GM18517 (cell line): ENCODE results near the gene OPN4.
"Not testable (repeated sequence)": the region's sequence is repeated elsewhere in the genome, so short reads cannot be mapped to it uniquely, and the experiment has no call there.

Source experiments
- ATAC-seq: cut with Tn5 transposase; IDR thresholded peaks from one replicate; pipeline ENCODE4 v1.9.1; 2021; ENCODE audit warnings: mild to moderate bottlenecking, moderate library complexity; ENCODE audit not compliant: unreplicated experiment

The OPN4 gene, protein sequence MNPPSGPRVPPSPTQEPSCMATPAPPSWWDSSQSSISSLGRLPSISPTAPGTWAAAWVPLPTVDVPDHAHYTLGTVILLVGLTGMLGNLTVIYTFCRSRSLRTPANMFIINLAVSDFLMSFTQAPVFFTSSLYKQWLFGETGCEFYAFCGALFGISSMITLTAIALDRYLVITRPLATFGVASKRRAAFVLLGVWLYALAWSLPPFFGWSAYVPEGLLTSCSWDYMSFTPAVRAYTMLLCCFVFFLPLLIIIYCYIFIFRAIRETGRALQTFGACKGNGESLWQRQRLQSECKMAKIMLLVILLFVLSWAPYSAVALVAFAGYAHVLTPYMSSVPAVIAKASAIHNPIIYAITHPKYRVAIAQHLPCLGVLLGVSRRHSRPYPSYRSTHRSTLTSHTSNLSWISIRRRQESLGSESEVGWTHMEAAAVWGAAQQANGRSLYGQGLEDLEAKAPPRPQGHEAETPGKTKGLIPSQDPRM

DNA sequence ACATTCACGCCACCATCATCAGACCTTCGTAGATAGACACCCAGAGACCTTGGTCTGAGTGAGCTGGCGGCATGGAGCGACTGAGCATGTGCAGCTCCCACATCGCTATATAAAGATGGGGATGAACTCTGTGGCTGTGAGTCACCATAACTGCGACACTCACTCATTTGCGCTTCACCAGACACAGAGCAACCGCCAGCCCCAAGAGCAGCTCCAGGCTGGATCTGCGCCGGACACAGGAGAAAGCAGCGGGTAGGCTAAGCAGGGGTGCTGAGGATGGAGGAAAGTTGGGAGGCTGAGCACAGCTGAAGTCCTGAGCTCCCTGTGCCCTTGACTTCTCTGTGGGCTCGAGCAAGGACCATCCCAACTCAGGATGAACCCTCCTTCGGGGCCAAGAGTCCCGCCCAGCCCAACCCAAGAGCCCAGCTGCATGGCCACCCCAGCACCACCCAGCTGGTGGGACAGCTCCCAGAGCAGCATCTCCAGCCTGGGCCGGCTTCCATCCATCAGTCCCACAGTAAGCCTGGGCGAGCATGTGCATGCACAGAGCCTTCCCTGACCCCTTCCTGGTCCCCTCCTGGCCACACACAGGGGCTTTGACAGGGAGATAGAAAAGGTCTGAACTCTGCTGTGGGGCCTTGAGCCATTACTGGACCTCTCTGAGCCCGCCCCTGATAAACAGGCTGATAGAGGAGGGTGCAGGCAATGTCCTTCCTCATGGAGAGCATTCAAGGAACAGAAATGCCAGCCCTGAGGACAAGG, at the start of gene OPN4:
Gene OPN4 (plus strand): TSS at position 137 of the 762 bp plus-strand sequence. CDS start 237 bp downstream, at position 374.
- ATAC-seq: no peak

DNA sequence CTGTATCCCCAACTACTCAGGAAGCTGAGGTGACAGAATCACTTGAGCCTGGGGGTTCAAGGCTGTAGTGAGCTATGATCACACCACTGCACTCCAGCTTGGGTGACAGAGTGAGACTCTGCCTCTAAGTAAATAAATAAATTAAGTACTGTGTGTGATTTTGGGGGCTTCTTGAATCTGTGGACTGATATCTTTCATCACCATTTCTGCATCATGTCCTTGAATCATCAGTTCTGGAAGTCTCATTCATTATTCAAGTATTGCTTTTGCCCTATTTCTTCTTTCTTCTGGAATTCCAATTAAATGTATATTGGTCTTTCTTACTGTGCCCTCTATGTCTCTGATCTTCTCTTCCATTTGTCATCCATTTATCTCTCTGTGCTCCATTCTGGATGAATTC, 46.7 kb upstream of the OPN4 start:
- no peak for ATAC-seq

DNA sequence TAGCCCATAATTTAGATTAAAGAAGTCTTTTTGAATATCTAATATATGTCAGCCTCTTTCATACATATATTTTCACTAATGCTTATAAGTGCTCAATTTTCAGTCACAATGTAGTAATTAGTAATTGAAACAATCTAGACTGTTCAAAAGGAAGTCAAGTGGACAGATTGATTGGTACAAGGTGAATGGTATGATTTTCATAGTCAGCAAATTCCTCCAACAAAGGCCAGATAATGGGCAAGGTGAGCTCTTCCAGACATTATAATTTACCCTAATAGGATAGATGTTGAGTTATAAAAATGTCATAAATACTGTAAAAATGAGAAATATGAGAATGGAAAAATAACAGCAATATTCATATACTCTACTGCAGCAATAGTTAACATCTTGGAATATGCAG, 44.4 kb upstream of the OPN4 start:
- no peak for ATAC-seq

DNA sequence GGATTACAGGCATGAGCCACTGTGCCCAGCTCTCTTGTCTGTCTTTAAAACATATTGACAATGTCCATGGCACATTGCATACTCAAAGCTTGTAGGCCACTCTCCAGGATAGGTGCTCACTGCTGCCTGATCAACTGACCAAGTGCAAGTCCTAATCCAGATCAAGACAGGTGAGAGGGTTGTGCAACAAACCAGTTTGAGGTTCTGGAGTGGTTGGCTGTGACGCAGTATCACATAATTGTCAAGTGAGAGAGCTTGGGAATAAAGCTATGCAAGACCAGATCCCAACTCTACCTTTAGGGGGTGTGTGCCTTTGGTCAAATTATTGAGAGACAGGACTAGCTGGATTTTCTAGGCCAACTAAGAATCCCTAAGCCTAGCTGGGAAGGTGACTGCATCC, 43.0 kb upstream of the OPN4 start:
- no peak for ATAC-seq

DNA sequence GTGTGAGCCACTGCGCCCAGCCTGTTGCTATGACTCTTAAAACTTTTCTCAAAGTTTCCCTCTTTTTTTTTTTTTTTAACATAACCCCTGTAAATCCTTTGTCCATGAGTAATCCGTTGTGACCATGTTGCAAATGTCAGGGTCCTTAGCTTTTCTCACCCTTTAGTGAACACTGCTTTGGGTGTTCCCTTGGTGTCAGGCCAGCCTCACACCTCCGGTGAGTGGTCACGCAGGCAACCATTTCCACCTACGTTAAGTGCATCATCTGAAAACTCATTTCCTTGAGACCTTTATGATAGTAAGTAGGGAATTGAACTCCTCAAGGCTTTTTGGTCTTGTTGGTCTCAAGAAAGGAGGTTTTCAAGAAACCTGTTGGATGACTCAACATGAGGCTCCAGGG, 41.3 kb upstream of the OPN4 start:
- ATAC-seq: no peak

DNA sequence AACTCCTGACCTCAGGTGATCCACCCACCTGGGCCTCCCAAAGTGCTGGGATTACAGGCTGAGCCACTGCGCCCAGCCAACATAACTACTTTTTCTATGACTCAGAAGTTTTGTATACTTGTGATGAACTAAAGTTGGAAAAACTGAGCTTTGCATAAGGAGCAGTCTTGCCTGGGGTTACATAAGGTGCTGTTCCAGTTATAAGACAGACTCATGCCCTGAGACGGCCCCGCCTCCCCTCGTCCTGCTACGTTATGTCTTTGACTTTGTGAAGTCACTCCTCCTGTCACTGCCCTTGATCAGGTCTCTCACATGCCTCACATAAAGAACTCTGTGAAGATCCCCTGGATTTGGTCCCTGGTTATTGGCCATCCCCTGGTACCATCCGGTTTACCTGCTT, 40.4 kb upstream of the OPN4 start:
- ATAC-seq: no peak

DNA sequence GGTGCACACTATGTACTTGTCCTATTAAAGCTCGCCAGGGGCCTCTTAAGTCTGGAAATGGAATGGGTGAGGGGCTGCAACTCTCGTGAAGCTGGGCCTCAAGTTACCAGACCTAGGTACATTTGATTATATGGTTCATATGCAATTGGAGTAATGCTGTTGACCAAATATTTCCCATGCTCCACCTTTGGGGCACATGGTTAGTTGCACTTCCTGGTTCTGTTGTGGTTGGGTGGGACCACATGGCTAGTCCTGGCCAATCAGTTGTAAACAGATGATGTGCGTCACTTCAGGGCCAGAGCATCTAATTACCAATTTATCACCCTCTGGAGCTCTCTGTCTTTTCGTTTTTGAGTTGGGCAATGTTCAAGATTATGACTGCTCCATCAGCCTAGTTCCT, 39.5 kb upstream of the OPN4 start:
- ATAC-seq: no peak

DNA sequence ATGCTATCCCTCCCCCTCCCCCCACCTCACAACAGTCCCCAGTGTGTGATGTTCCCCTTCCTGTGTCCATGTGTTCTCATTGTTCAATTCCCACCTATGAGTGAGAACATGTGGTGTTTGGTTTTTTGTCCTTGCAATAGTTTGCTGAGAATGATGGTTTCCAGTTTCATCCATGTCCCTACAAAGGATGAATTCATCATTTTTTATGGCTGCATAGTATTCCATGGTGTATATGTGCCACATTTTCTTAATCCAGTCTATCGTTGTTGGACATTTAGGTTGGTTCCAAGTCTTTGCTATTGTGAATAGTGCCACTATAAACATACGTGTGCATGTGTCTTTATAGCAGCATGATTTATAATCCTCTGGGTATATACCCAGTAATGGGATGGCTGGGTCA, 37.1 kb upstream of the OPN4 start:
- ATAC-seq: not testable (repeated sequence)

DNA sequence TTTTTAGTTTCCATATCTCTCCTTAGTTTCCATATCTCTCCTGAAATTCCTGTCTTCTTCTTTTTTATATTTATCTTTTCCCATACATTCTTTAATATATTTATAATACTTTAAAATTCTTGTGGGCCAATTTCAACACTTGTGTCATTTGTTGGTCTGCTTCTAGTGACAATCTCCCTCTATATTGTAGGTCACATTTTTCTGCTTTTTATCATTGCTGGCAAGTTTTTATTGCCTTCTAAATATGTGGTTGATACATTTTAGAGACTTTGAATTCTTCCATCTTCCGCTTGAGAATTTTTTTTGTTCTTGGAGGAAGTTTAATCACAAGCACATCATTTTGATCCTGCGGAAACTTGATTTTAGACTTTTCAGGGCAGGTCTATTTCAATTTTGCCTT, 26.0 kb upstream of the OPN4 start:
- ATAC-seq: no peak

DNA sequence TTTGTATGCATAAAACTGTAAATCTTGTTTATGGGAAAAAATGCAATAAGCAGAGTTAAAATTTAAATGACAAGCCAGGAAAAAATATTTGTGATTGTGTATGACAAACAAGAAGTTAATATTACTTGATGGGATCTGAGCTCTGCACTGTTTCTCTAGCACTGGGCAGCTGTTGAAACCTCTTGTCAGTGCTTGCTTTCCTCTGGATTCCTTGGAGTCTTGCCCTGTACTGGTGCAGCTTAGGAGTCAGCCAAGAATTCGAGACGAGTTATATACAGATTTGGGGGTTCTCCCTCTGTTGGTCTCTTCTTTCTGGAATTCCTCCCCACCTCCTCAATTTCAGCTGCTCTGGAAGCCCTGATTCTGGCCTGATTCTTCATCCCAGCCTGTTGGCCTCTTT, 24.3 kb upstream of the OPN4 start:
- no peak for ATAC-seq

DNA sequence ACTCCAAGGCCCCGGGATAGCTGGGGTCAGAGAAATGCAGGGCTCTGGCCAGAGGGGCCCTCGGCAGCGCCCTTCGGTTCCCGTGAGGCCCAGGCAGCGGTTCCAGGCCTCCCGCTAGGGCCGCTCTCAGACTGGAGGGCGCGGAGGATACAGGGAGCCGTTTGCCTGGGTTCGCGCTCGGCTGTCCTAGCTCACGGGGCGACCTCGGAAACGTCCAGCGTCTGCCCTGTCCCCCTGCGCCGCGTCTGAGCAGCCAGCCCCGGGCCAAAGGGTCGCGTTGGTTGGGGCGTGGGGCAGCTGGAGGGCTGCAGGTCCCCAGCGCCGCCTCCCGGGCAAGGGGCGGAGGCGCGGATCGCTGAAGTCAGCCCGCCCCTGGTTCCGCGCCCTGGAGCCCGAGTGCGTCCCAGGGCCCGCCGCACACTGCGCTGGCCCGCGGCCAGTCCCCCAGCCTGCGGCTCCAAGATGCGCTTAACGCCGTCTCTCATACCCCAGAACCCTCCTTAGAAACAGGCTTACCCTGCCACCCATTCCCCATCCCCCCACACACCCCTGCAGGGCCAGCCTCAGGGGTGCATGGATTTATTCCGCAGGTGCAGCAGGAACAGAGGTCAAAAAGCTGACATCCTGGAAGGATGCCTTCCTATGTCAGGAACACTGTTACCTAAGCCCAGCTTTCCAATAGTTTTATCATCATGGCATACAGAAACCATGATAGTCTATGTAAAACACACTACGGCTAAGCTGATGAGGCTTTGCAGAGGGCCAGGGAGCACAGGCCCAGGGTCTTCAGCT, 22.1 kb upstream of the OPN4 start:
- ATAC-seq: no peak

DNA sequence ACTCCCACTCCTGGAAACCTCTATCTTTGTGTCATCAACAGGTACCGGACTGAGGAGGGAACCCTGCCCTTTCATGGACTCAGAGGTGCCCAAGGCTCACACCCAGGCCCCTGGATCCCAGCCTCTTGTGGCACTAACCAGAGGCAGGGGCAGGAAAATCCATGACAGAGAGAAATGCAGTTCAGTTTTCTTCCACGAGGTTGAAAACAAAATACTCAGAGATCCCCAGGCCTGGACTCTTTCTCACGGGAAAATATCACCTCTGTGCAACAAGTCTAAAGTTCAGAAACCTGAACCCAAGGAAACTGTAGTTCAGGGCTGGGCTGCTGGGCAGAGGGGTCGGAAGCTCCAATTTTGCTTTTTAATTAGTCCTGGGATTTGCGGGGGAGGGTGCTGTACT, 21.4 kb upstream of the OPN4 start:
- ATAC-seq: no peak

DNA sequence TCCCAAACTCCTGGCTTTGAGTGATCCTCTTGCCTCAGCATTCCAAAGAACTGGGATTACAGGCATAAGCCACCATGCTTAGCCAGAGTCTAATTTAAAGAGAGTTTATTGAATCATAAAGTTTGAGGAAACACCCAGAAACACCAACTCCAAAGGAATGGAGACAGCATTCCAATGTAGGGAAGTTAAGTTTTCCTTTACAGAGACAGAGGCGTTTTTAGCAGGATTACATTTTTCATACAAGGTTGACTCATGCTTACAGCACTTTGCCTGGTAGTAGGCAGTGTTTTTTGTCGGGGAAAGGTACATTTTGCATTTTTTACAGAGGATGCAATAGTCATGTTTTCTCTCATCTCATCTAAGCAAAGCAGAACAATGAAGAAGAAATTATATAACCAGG, 18.9 kb upstream of the OPN4 start:
- ATAC-seq: no peak

DNA sequence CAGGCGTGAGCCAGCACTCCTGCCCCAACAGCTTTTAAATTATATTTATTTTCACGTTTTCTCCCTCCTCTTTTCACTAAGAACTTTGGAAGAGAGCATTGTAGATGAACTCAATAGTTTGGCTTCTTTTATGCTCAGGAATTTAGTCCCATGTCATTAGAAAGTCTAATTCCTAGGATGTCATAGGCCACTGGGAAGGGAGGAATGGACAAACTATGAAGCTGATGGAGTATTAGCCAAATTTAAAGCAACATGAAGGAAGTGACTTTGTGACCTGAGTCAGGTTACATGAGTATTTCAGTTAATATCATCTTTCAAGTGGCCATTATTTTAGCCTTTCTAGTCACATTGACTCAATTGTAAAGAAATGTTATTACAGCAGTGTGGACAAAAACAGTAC, 18.0 kb upstream of the OPN4 start:
- no peak for ATAC-seq

DNA sequence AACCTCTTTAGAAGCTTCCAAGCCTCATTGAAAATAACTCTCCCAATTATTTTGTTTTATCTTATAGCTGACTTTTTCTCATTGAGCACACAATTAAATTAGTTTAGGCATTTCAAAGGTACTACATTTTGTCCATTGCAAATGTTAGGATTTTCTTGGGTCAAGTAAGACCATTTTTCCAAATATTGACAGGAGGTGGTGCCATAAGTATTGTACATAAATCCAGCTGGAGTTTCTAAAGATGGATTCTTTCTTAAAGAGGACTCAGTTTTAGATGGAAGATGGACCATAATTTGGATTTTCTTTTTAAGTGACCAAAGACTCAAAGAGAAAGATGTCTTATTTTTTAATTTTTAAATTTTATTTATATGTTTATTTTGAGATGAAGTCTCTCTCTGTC, 12.3 kb upstream of the OPN4 start:
- no peak for ATAC-seq

DNA sequence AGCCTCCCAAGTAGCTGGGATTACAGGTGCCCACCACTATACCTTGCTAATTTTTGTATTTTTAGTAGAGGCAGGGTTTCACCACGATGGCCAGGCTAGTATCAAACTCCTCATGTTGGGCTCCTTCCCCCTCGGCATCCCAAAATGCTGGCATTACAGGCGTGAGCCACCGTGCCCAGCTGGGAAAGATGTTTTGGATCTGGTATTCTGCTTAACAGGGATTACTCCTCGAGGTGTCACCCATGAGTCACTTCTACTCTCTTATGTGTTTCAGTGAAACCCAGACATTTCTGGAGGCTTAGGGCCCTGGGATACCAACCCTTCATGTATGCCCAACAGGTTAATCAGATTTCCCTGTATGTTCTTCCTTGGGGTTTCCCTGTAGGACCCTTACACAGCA, 11.8 kb upstream of the OPN4 start:
- ATAC-seq: no peak

DNA sequence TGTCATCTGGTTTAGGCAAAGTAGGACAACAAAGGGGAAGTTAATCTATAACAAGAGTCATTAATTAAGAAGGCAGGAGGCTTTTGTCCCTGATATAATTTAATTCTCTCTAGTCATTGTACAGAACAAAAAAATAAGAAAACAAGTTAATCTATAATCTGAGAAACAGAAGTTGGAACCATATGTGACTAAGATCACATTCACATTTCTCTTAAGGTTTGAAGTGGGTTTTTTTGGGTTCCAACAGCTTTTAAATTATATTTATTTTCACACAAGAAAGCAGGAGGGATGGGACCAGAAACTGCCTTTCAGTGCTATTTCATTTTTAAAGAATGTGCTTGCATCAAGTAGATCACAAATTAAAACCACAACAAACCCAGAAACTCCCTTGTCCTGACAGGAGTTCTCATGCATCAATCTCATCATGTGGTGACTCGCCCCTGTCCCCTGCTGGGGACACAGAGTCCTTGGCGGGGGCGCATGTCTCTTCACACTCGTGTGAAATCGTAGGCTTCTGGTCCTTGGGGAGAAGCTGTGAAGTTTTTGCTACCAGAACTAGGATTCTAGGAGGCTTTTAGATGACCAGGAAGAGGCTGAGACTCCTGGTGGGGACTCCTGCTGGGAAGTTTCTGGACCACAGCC, 10.1 kb upstream of the OPN4 start:
- ATAC-seq: no peak

DNA sequence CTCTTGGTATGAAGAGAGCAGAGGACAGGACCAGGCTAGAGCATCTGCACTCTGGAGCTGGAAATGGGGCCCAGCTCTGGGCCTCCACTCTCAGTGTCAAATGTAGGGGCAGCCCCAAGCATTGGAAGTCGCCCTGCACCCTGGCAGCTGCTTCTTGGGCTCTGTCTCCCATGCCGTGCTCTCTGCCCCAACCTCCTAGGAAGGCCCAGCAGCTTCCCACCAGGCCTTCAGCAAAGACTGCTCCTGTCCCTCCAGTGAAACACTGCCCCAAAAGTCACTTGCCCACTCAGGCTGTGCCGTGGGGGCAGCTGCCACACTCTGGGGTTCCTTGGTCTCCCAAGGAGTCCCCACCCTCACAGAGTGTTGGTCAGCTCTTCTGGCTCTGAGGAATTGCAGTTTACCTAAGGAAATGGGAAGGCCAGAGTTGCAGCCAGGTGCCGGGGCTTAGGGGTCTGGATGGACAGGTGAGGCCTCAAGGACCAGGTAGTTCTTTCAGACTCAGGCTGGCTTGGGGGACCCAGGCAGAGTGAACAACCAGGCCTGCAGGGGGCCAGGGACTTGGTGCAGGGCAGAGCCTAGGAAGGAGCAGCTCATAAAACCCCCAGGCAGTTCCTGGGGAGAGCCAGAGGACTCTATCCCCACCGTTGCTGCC, 9.4 kb upstream of the OPN4 start:
- ATAC-seq: no peak

DNA sequence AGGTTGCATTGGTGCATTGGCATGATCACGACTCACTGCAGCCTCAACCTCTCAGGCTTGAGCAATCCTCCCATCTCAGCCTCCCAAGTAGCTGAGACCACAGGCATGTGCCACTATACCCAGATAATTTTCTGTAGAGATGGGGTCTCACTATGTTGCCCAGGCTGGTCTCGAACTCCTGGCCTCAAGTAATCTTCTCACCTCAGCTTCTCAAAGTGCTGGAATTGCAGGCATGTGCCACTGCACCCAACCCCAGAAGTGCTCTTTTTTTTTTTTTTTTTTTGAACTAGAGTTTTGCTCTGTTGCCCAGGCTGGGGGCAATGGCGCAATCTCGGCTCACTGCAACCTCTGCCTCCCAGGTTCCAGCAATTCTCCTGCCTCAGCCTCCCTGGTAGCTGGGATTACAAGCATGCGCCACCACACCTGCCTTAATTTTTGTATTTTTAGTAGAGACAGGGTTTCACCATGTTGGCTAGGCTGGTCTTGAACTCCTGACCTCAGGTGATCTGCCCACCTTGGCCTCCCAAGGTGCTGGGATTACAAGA, 8.7 kb upstream of the OPN4 start:
- ATAC-seq: not testable (repeated sequence)

DNA sequence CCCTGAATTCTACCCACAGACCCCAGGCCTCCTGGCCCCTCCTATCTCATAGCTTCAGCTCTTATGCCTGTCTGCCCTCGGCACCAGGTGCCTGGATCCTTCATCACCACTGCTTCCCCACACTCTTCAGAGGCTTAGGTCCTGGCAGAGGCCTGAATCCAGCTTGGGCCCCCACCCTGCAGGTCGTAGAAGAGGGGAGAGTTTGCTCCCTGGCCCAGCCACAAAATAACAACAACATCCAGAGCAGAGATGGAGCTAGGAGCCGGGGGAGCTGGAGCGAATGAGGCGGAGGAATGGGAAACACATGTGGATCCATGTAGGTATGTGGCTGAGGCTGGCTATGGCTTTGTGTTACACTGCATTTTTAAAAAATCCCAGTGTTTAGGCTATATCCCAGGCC, 7.8 kb upstream of the OPN4 start:
- no peak for ATAC-seq
